H1 (cell line): ENCODE results near the gene ABLIM1. TPM values are rescaled to one million over a fixed set of nuclear protein-coding genes. Genes with fewer than 3 reads are reported as not detected.

Experiments used
- CTCF ChIA-PET: fragments of 300-600 bp; sonication (Branson Sonifier 250); formaldehyde crosslinking; loops from one replicate; lab custom pipeline; 2021; ENCODE audit not compliant: partially characterized antibody; lab: Charles Lee
- POLR2A ChIA-PET: fragments of 300-600 bp; sonication (Branson Sonifier 250); formaldehyde crosslinking; loops from one replicate; lab custom pipeline; 2021; ENCODE audit warnings: inconsistent platforms; ENCODE audit not compliant: partially characterized antibody; lab: Charles Lee
- DNase-seq, 2 experiments: peaks; one replicate each; pipeline versions ENCODE4 v3.0.0 to v3.0.0-alpha.2; 2010 to 2022; ENCODE audit warnings: low spot score in 2 of 2, low read depth in 1 of 2, mixed read lengths in 1 of 2
- FAIRE-seq: peaks from 2 replicates; lab custom pipeline; 2011; peaks lifted over from hg19 to GRCh38; lab: Jason Lieb, UNC
- H2AFZ ChIP-seq: 2 replicates; pipeline ENCODE4 v1.8.1; 2012; ENCODE audit warnings: low read length, inconsistent platforms
- H2AK5ac ChIP-seq: 2 replicates; pipeline ENCODE4 v1.6.1; 2013; ENCODE audit warnings: low read depth, low read length
- H2BK120ac ChIP-seq: replicated peaks from 2 replicates; pipeline ENCODE3; 2013; ENCODE audit warnings: low read depth, low read length, inconsistent platforms
- H2BK12ac ChIP-seq: 2 replicates; pipeline ENCODE4 v1.6.1; 2013; ENCODE audit warnings: low read depth, low read length
- H2BK15ac ChIP-seq: 2 replicates; pipeline ENCODE4 v1.6.1; 2013; ENCODE audit warnings: low read length
- H2BK20ac ChIP-seq: 2 replicates; pipeline ENCODE4 v1.6.1; 2013; ENCODE audit warnings: low read length
- H2BK5ac ChIP-seq: 2 replicates; pipeline ENCODE4 v1.6.1; 2013; ENCODE audit warnings: low read depth, low read length
- H3K14ac ChIP-seq: 2 replicates; pipeline ENCODE4 v1.6.1; 2013; ENCODE audit warnings: inconsistent platforms; ENCODE audit not compliant: insufficient read length
- H3K18ac ChIP-seq: 2 replicates; pipeline ENCODE4 v1.6.1; 2013; ENCODE audit warnings: low read length; ENCODE audit errors: extremely low read depth
- H3K23ac ChIP-seq: 2 replicates; pipeline ENCODE4 v1.6.1; 2013; ENCODE audit warnings: inconsistent platforms; ENCODE audit not compliant: insufficient read length
- H3K23me2 ChIP-seq: 2 replicates; pipeline ENCODE4 v1.6.1; 2013; ENCODE audit warnings: low read depth, low read length
- H3K27ac ChIP-seq: 2 replicates; pipeline ENCODE4 v1.6.1; 2011; ENCODE audit warnings: low read depth, low read length, inconsistent platforms
- H3K27me3 ChIP-seq, 4 experiments: replicated peaks in 1 of 4; 1 replicate in 1 of 4; 2 replicates in 3 of 4; pipeline versions ENCODE4 v1.6.1 to v1.8.1; 2011 to 2013; ENCODE audit warnings: low read length in 3 of 4, mild to moderate bottlenecking in 3 of 4, inconsistent platforms in 2 of 4, mixed read lengths in 2 of 4, moderate library complexity in 1 of 4; ENCODE audit not compliant: control insufficient read depth in 3 of 4, insufficient read depth in 3 of 4; ENCODE audit errors: extremely low read depth in 1 of 4
- H3K36me3 ChIP-seq, 4 experiments: 2 replicates each; pipeline versions ENCODE4 v1.6.1 to v1.8.1; 2011 to 2013; ENCODE audit warnings: mild to moderate bottlenecking in 4 of 4, low read length in 3 of 4, moderate library complexity in 2 of 4, control low read depth in 1 of 4, inconsistent platforms in 1 of 4; ENCODE audit not compliant: insufficient read depth in 4 of 4, control insufficient read depth in 2 of 4
- H3K4ac ChIP-seq: replicated peaks from 2 replicates; pipeline ENCODE3; 2013; ENCODE audit warnings: low read length, low read depth, mixed read lengths, inconsistent platforms; ENCODE audit not compliant: insufficient read length
- H3K4me1 ChIP-seq, 4 experiments: replicated peaks in 1 of 4; 1 replicate in 1 of 4; 2 replicates in 3 of 4; pipeline versions ENCODE4 v1.6.1 to v1.8.1; 2011 to 2013; ENCODE audit warnings: low read length in 3 of 4, inconsistent platforms in 2 of 4, mixed read lengths in 1 of 4; ENCODE audit not compliant: insufficient read depth in 4 of 4, control insufficient read depth in 3 of 4
- H3K4me2 ChIP-seq, 2 experiments: 2 replicates each; pipeline versions ENCODE4 v1.6.1 to v1.8.1; 2011 to 2013; ENCODE audit warnings: low read depth in 2 of 2, low read length in 2 of 2, control low read depth in 1 of 2, inconsistent platforms in 1 of 2, mild to moderate bottlenecking in 1 of 2; ENCODE audit not compliant: insufficient read depth in 1 of 2
- H3K4me3 ChIP-seq, 4 experiments: fragments of 200-600, 300-600 bp in 1 of 4; sonication (generic), shearing (Covaris generic), sonication (Bioruptor Twin) in 1 of 4; 2 replicates each; pipeline versions ENCODE4 v1.5.1 to v1.8.1; 2011 to 2016; ENCODE audit warnings: low read length in 4 of 4, low read depth in 3 of 4, control low read depth in 2 of 4, inconsistent platforms in 2 of 4, mild to moderate bottlenecking in 2 of 4, mixed read lengths in 1 of 4, moderate library complexity in 1 of 4; ENCODE audit not compliant: insufficient read depth in 2 of 4; ENCODE audit errors: extremely low read depth in 1 of 4
- H3K56ac ChIP-seq: replicated peaks from 2 replicates; pipeline ENCODE3; 2013; ENCODE audit warnings: low read depth, mild to moderate bottlenecking, mixed read lengths, low read length, inconsistent platforms; ENCODE audit not compliant: insufficient read length
- H3K79me1 ChIP-seq: 2 replicates; pipeline ENCODE4 v1.6.1; 2013; ENCODE audit warnings: low read depth, low read length, control low read depth
- H3K79me2 ChIP-seq, 2 experiments: 2 replicates each; pipeline versions ENCODE4 v1.6.1 to v1.8.1; 2012 to 2013; ENCODE audit warnings: low read length in 2 of 2, mild to moderate bottlenecking in 2 of 2, inconsistent platforms in 1 of 2; ENCODE audit not compliant: insufficient read depth in 2 of 2, control insufficient read depth in 1 of 2
- H3K9ac ChIP-seq, 4 experiments: replicated peaks in 1 of 4; 1 replicate in 1 of 4; 2 replicates in 3 of 4; pipeline versions ENCODE4 v1.6.1 to v1.8.1; 2011 to 2013; ENCODE audit warnings: low read depth in 3 of 4, low read length in 3 of 4, control low read depth in 2 of 4, mild to moderate bottlenecking in 2 of 4, moderate library complexity in 2 of 4, inconsistent platforms in 1 of 4; ENCODE audit errors: extremely low read depth in 1 of 4
- H3K9me3 ChIP-seq, 2 experiments: 2 replicates each; pipeline versions ENCODE4 v1.6.1 to v1.8.1; 2012 to 2013; ENCODE audit warnings: mild to moderate bottlenecking in 2 of 2, moderate library complexity in 2 of 2, control low read depth in 1 of 2, inconsistent platforms in 1 of 2, low read depth in 1 of 2, low read length in 1 of 2, mixed read lengths in 1 of 2; ENCODE audit not compliant: insufficient read depth in 2 of 2
- H4K20me1 ChIP-seq, 2 experiments: replicated peaks in 1 of 2; 2 replicates each; pipeline versions ENCODE3 to v1.8.1; 2011 to 2013; ENCODE audit warnings: inconsistent platforms in 2 of 2, low read length in 2 of 2, mild to moderate bottlenecking in 1 of 2; ENCODE audit not compliant: insufficient read depth in 2 of 2, control insufficient read depth in 1 of 2
- H4K5ac ChIP-seq: 2 replicates; pipeline ENCODE4 v1.6.1; 2013; ENCODE audit warnings: low read length, low read depth, mixed read lengths, inconsistent platforms; ENCODE audit not compliant: insufficient read length
- H4K8ac ChIP-seq: 2 replicates; pipeline ENCODE4 v1.8.0; 2013; ENCODE audit warnings: mild to moderate bottlenecking, moderate library complexity, low read length, inconsistent platforms; ENCODE audit not compliant: insufficient read depth; ENCODE audit errors: extremely low read depth
- H4K91ac ChIP-seq: replicated peaks from 2 replicates; pipeline ENCODE3; 2013; ENCODE audit warnings: low read length, mixed read lengths, inconsistent platforms; ENCODE audit not compliant: insufficient read length
- JUN ChIP-seq: IDR thresholded peaks from 2 replicates; pipeline ENCODE4 v1.6.1; 2011; ENCODE audit warnings: low read depth, mild to moderate bottlenecking, improper control_type of control experiment, low read length
- POLR2AphosphoS5 ChIP-seq: IDR thresholded peaks from 2 replicates; pipeline ENCODE4 v1.6.1; 2011; ENCODE audit warnings: low read depth, low read length
- WGBS, 2 experiments: shearing (Covaris generic) in 1 of 2; methylation state at CpG; one replicate each; pipeline versions ENCODE4 v1.1.6 to v1.1.7; 2013 to 2015; ENCODE audit warnings: low lambda C conversion rate in 2 of 2, mixed read lengths in 2 of 2, inconsistent platforms in 1 of 2, low coverage in 1 of 2, missing lambda C conversion rate in 1 of 2; ENCODE audit not compliant: insufficient replicate concordance in 2 of 2, insufficient coverage in 1 of 2, insufficient read length in 1 of 2; ENCODE audit errors: extremely low coverage in 1 of 2, missing lambda C conversion rate in 1 of 2; 5-methylcytosine and 5-hydroxymethylcytosine counted together
- polyA plus RNA-seq, 7 experiments: library from polyadenylated mRNA; depleted of rRNA in 3 of 7; stranded (reverse) in 5 of 7; unstranded in 2 of 7; fragments of >200 nt in 5 of 7; fragments of 200-250 nt in 2 of 7; gene quantifications; 1 replicate in 5 of 7; 2 replicates in 1 of 7; 4 replicates in 1 of 7; pipeline versions ENCODE4 v1.2.1 to v1.2.3, GENCODE V29; 2011 to 2013; ENCODE audit warnings: missing spikeins in 2 of 7, mixed read lengths in 2 of 7
- total RNA-seq: library from RNA; stranded (reverse); fragmentation: NEBNext Ultra II Directional; extraction: Animal tissue kit (Norgen Biotek cat#: 25700); gene quantifications from 2 replicates; pipeline ENCODE4 v1.2.1, GENCODE V29; 2021

Gene ABLIM1
- total and polyA plus RNA-seq, 2 of the 8 experiments (the other 6 are each of a cell fraction or from before 2014, with no cell fraction given), result 51.2 to 51.7 TPM

- ChIA-PET POLR2A (no interaction called here), CTCF (interaction anchor here (0.7 to 3.6 kb wide), 6 partner anchors 12 to 262 kb away, joined by 3 to 9 read pairs (median 4); no protein-coding TSS in a partner anchor)
- no peak overlapping the region for H3K4me2 ChIP-seq
- TF ChIP-seq JUN, result no peak
- TF ChIP-seq POLR2AphosphoS5, result no peak
These were observed 7.2 kb downstream of the ABLIM1 start for GRCh38 chr10:114650831-114651230.

More at GRCh38 chr10:114650831-114651230, 7.2 kb downstream of the ABLIM1 start:
- no peak overlapping the region for H4K5ac ChIP-seq
- no peak overlapping the region for H2BK120ac ChIP-seq
- H3K36me3 ChIP-seq, result no peaks in the 10 kb centered on the region
- H4K91ac ChIP-seq, result no peak overlapping the region
- no peaks in the 10 kb centered on the region for H3K79me2 ChIP-seq
- no peak overlapping the region for H3K23ac ChIP-seq
- H2BK12ac ChIP-seq, result no peak overlapping the region
- H3K56ac ChIP-seq, result no peak overlapping the region
- no peaks in the 10 kb centered on the region for H3K23me2 ChIP-seq
- no peak overlapping the region for H2AFZ ChIP-seq
- peaks cover 0 to 3% (median 0%) of the 10 kb centered on the region in 4 experiments; a peak in 1 of 7 replicates for H3K4me1 ChIP-seq
- 85% methylated on average over 9 of the region's 9 CpGs; no CpG with 5 or more reads in 1 of the 2 experiments for WGBS, 2 experiments
- H3K79me1 ChIP-seq, result no peaks in the 10 kb centered on the region
- DNase-seq, result no peak
- H3K9ac ChIP-seq, result no peak overlapping the region
- H2AK5ac ChIP-seq, result no peak overlapping the region
- H3K4ac ChIP-seq, result no peak overlapping the region
- H2BK5ac ChIP-seq, result no peak overlapping the region
- H3K9me3 ChIP-seq, result no peaks in the 10 kb centered on the region
- no peak overlapping the region for H3K18ac ChIP-seq
- no peak overlapping the region for H4K8ac ChIP-seq
- H2BK15ac ChIP-seq, result no peak overlapping the region
- FAIRE-seq, result no peak
- no peaks in the 10 kb centered on the region for H4K20me1 ChIP-seq
- H2BK20ac ChIP-seq, result no peak overlapping the region
- no peak overlapping the region for H3K27ac ChIP-seq
- no peak overlapping the region for H3K4me3 ChIP-seq
- H3K27me3 ChIP-seq, result no peaks in the 10 kb centered on the region
- no peak overlapping the region for H3K14ac ChIP-seq
